SK-N-SH treated with all-trans-retinoic acid at 6 μM for 48 hours (cell line): ENCODE data around the gene EPC2.

Experiments
- BACH2 ChIP-seq: fragments of 250-450 bp; sonication (Bioruptor Pico); IDR thresholded peaks from 2 replicates; pipeline ENCODE4 v1.9.0; 2021; ENCODE audit warnings: mild to moderate bottlenecking, borderline replicate concordance
- CREB5 ChIP-seq: fragments of 250-450 bp; sonication (Bioruptor Pico); IDR thresholded peaks from 2 replicates; pipeline ENCODE4 v1.5.1; 2020; ENCODE audit warnings: low read depth, mild to moderate bottlenecking, moderate library complexity
- ISL1 ChIP-seq: fragments of 250-450 bp; sonication (Bioruptor Pico); IDR thresholded peaks from 2 replicates; pipeline ENCODE4 v2.1.2; 2022; ENCODE audit warnings: mild to moderate bottlenecking, moderate library complexity
- PATZ1 ChIP-seq: fragments of 250-450 bp; sonication (Bioruptor Pico); IDR thresholded peaks from 2 replicates; pipeline ENCODE4 v1.8.0; 2020; ENCODE audit warnings: mild to moderate bottlenecking, moderate library complexity, borderline replicate concordance
- POU6F1 ChIP-seq: fragments of 250-450 bp; sonication (Bioruptor Pico); IDR thresholded peaks from 2 replicates; pipeline ENCODE4 v1.8.0; 2021; ENCODE audit warnings: low read depth, mild to moderate bottlenecking, moderate library complexity, borderline replicate concordance
- PPARA ChIP-seq: fragments of 250-450 bp; sonication (Bioruptor Pico); IDR thresholded peaks from 2 replicates; pipeline ENCODE4 v1.5.0; 2020; ENCODE audit warnings: mild to moderate bottlenecking, borderline replicate concordance
- RARB ChIP-seq: fragments of 250-450 bp; sonication (Bioruptor Pico); IDR thresholded peaks from 2 replicates; pipeline ENCODE4 v1.8.0; 2021; ENCODE audit warnings: mild to moderate bottlenecking, moderate library complexity
- ZC3H10 ChIP-seq: fragments of 250-450 bp; sonication (Bioruptor Pico); IDR thresholded peaks from 2 replicates; pipeline ENCODE4 v1.5.1; 2021; ENCODE audit warnings: mild to moderate bottlenecking, moderate library complexity
- ZFP3 ChIP-seq: fragments of 250-450 bp; sonication (Bioruptor Pico); IDR thresholded peaks from 2 replicates; pipeline ENCODE4 v1.5.0; 2020; ENCODE audit warnings: mild to moderate bottlenecking, moderate library complexity
- ZFP30 ChIP-seq: fragments of 450-650 bp; formaldehyde crosslinking; IDR thresholded peaks from 2 replicates; pipeline ENCODE4 v1.5.0; 2022; ENCODE audit warnings: mild to moderate bottlenecking, moderate library complexity
- ZNF565 ChIP-seq: fragments of 450-650 bp; formaldehyde crosslinking; conservative IDR thresholded peaks from 2 replicates; pipeline ENCODE4 v1.5.0; 2020; ENCODE audit warnings: low read depth, mild to moderate bottlenecking, moderate library complexity
- ZNF70 ChIP-seq: fragments of 450-650 bp; formaldehyde crosslinking; IDR thresholded peaks from 2 replicates; pipeline ENCODE4 v1.5.0; 2020; ENCODE audit warnings: mild to moderate bottlenecking, moderate library complexity
- ZNF8 ChIP-seq: fragments of 450-650 bp; formaldehyde crosslinking; IDR thresholded peaks from 2 replicates; pipeline ENCODE4 v1.5.0; 2020; ENCODE audit warnings: mild to moderate bottlenecking, moderate library complexity

GRCh38 chr2:148719941-148720436 lies 75.4 kb downstream of the EPC2 start:
- TF ChIP-seq PATZ1: no peak
- no peak for TF ChIP-seq ZFP3 (CRISPR knock-in tag)
- no peak for TF ChIP-seq RARB
- no peak for TF ChIP-seq PPARA (CRISPR knock-in tag)
- TF ChIP-seq ISL1: no peak
- no peak for TF ChIP-seq POU6F1 (CRISPR knock-in tag)
- no peak for TF ChIP-seq ZFP30 (CRISPR knock-in tag)
- no peak for TF ChIP-seq BACH2 (CRISPR knock-in tag)
- TF ChIP-seq ZNF8: no peak
- TF ChIP-seq ZNF70: no peak
- no peak for TF ChIP-seq ZC3H10 (CRISPR knock-in tag)
- no peak for TF ChIP-seq ZNF565 (CRISPR knock-in tag)
- TF ChIP-seq CREB5 (CRISPR knock-in tag): no peak
